ENCODE data around the gene PIK3R5. TPM values are rescaled to one million over a fixed set of nuclear protein-coding genes. Genes with fewer than 3 reads are reported as not detected.

PIK3R5 gene
- total RNA-seq, 4 donors from 2014 or later: 1.6 to 12.0 (median 8.4) TPM

- H3K4me3 ChIP-seq: no peak overlapping the region
- TF ChIP-seq CTCF (IDR thresholded peaks at IDR 0.05): no peak
- no peak for TF ChIP-seq POLR2A (IDR thresholded peaks at IDR 0.05)
These were observed 118.7 kb downstream of the PIK3R5 start for GRCh38 chr17:8846768-8847211.

GRCh38 chr17:8844229-8845218, 121.0 kb downstream of the PIK3R5 start:
- no peaks in the 10 kb centered on the region for H3K27me3 ChIP-seq
- H3K36me3 ChIP-seq: no peaks in the 10 kb centered on the region
- intact Hi-C loops (cut with DNase I; ENCODE audit: low total_unique reads): no loop called here
- H3K27ac ChIP-seq: no peak overlapping the region
- H3K9me3 ChIP-seq: no peaks in the 10 kb centered on the region
- H3K4me1 ChIP-seq: no peaks in the 10 kb centered on the region
- no peak for DNase-seq
- no peak overlapping the region for H3K4me3 ChIP-seq
- no peak for TF ChIP-seq POLR2A (IDR thresholded peaks at IDR 0.05)
- no peak for TF ChIP-seq CTCF (IDR thresholded peaks at IDR 0.05)

More at GRCh38 chr17:8846768-8847211, 118.7 kb downstream of the PIK3R5 start:
- Histone ChIP-seq H3K27me3 (no peaks in the 10 kb centered on the region), H3K36me3 (no peaks in the 10 kb centered on the region), H3K27ac (no peak overlapping the region), H3K9me3 (no peaks in the 10 kb centered on the region), H3K4me1 (no peaks in the 10 kb centered on the region)
- intact Hi-C loops (cut with DNase I; ENCODE audit: low total_unique reads): no loop called here
- no peak for DNase-seq

GRCh38 chr17:8843344-8843743, 122.2 kb downstream of the PIK3R5 start:
- H3K9me3 ChIP-seq: no peaks in the 10 kb centered on the region
- no peak for TF ChIP-seq CTCF (IDR thresholded peaks at IDR 0.05)
- no peak for TF ChIP-seq POLR2A (IDR thresholded peaks at IDR 0.05)
- intact Hi-C loops (cut with DNase I; ENCODE audit: low total_unique reads): no loop called here
- H3K27me3 ChIP-seq: no peaks in the 10 kb centered on the region
- no peaks in the 10 kb centered on the region for H3K36me3 ChIP-seq
- H3K4me1 ChIP-seq: no peaks in the 10 kb centered on the region
- no peak overlapping the region for H3K27ac ChIP-seq
- no peak for DNase-seq
- H3K4me3 ChIP-seq: no peak overlapping the region

GRCh38 chr17:8841844-8842243, 123.7 kb downstream of the PIK3R5 start:
- Histone ChIP-seq H3K4me3 (no peak overlapping the region), H3K4me1 (no peaks in the 10 kb centered on the region), H3K9me3 (no peaks in the 10 kb centered on the region), H3K36me3 (no peaks in the 10 kb centered on the region), H3K27me3 (no peaks in the 10 kb centered on the region), H3K27ac (no peak overlapping the region)
- TF ChIP-seq POLR2A (IDR thresholded peaks at IDR 0.05): no peak
- no peak for TF ChIP-seq CTCF (IDR thresholded peaks at IDR 0.05)
- intact Hi-C loops (cut with DNase I; ENCODE audit: low total_unique reads): no loop called here
- DNase-seq: no peak

GRCh38 chr17:8839410-8839935, 126.0 kb downstream of the PIK3R5 start:
- H3K27me3 ChIP-seq: no peaks in the 10 kb centered on the region
- H3K4me1 ChIP-seq: no peaks in the 10 kb centered on the region
- DNase-seq: no peak
- H3K9me3 ChIP-seq: no peaks in the 10 kb centered on the region
- TF ChIP-seq POLR2A (IDR thresholded peaks at IDR 0.05) (no peak), CTCF (IDR thresholded peaks at IDR 0.05) (no peak)
- no peaks in the 10 kb centered on the region for H3K36me3 ChIP-seq
- H3K27ac ChIP-seq: no peak overlapping the region
- intact Hi-C loops (cut with DNase I; ENCODE audit: low total_unique reads): no loop called here
- H3K4me3 ChIP-seq: no peak overlapping the region
